Activated CD4-positive, alpha-beta T cell treated with anti-CD3 and anti-CD28 coated beads for 24 hours (primary cell): ENCODE measurements around the gene ADGRG3.

Experiments used
- DNase-seq, 2 donors: peaks; one replicate each; pipeline ENCODE4 v3.0.0-alpha.2; 2020; ENCODE audit warnings: low read depth in 2 of 2

ADGRG3 gene, protein sequence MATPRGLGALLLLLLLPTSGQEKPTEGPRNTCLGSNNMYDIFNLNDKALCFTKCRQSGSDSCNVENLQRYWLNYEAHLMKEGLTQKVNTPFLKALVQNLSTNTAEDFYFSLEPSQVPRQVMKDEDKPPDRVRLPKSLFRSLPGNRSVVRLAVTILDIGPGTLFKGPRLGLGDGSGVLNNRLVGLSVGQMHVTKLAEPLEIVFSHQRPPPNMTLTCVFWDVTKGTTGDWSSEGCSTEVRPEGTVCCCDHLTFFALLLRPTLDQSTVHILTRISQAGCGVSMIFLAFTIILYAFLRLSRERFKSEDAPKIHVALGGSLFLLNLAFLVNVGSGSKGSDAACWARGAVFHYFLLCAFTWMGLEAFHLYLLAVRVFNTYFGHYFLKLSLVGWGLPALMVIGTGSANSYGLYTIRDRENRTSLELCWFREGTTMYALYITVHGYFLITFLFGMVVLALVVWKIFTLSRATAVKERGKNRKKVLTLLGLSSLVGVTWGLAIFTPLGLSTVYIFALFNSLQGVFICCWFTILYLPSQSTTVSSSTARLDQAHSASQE

DNA sequence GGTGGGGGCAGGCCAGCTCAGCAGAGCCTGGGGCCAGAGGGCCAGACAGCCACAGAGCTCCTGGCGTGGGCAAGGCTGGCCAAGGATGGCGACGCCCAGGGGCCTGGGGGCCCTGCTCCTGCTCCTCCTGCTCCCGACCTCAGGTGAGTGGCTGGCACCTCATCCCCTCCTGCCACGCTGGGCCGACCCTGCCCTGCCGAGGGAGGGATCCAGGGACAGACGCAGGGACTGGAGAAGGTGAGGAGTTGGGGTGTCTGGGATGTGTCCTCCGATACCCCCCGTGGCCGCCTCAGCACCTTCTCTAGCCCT, at the start of gene ADGRG3:
Gene ADGRG3, plus strand, starts transcription at position 44 of the 309 bp plus-strand sequence. Its CDS starts 42 bp downstream, at position 86.
- DNase-seq = no peak

DNA sequence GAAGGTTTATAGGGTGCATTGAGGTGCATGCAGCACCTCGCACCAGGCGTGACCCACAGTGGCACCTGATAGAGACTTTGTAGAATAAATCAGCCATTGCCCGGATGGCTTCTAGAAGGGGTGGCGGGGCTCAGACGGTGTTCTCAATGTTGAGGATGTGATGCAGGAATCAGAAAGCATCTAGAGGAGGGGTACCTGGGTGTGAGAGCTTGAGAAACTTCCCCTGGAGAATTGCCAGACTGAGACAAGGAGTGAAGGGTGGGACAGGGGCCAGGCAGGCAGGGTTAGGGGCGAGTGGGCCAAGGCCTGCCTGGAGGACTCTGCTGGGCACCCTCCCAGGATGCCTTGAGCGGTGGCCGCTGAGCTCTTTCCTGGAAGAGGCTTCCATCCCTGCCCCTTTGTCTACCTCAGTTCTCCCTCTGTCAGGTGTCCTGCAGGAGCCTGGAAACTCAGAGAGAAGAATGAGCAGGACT, 48.9 kb upstream of the ADGRG3 start:
- DNase-seq = no peak

DNA sequence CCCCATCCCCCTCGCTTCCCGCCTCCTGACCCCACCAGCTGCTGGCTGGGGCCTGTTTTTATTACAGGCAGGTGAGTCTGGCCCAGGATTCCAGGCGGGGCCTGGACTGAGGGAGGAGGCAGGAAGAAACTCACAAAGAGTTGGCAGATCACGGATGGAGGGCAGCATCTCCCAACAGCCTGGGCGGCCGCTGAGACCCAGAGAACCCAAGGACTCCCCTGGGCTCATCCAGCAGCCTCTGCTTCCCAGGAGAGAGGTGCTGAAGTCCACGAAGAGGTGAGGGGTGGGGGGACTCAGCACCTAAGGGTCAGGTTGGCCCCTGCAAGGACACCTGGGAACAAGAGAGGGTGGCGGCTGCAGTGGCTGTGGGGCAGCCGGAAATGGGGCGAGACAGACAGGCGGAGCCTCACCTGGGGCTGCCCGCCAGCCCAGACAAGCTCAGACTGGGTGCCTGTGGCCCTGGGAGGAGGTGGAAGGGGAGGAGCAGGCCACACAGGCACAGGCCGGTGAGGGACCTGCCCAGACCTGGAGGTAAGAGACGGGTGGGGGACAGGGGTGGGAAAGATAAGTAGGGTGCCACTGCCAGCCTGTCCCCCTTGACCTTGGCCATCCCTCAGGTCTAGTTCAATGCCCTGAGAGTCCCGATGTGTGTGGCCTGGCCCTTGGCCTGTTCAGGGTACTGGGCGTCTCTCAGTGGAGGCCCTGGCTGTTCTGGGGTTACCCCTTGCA, 48.3 kb upstream of the ADGRG3 start:
- no peak for DNase-seq

DNA sequence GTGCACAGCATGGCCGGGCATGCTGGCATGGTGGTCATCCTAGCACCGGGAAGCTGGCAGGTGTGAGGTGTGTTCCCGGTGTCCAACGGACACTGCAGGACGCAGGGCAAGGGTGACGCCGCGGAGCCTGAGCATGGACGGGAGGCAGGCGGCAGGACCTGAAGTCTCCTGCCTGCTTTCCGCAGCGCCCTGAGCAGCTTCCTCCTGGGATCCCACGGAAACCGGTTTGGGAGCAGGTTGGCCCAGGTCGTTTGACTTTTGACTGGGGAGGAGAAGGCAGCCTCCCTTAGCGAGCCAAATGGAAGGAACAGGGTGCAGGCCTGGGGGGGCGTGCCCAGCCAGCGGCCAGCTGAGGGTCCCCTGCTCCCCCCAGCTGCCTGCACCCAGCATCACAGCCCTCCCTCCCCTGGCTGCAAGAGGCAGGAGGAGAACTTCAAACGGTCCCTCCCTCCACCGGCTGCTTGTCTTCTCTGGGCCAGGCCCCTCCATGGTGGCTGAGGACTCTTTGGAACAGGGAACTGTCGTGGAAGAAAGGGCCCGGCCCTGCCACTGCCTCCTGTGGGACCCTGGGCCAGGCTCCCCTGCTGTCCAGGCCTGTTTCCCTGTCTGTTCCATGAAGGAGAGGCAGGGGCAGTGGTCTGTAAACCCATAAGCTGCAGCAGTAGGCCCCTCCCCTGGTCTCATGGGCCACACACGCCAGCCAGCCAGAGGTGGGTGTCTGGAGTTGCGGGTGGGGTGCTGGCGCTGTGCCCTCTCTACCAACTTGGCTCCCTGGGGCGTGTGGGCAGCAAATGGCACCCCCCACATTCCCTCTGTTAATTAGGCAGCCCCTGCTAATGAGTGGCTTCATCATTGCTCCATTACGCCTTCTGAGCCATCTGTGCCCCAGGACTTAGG, 47.5 kb upstream of the ADGRG3 start:
- no peak for DNase-seq

DNA sequence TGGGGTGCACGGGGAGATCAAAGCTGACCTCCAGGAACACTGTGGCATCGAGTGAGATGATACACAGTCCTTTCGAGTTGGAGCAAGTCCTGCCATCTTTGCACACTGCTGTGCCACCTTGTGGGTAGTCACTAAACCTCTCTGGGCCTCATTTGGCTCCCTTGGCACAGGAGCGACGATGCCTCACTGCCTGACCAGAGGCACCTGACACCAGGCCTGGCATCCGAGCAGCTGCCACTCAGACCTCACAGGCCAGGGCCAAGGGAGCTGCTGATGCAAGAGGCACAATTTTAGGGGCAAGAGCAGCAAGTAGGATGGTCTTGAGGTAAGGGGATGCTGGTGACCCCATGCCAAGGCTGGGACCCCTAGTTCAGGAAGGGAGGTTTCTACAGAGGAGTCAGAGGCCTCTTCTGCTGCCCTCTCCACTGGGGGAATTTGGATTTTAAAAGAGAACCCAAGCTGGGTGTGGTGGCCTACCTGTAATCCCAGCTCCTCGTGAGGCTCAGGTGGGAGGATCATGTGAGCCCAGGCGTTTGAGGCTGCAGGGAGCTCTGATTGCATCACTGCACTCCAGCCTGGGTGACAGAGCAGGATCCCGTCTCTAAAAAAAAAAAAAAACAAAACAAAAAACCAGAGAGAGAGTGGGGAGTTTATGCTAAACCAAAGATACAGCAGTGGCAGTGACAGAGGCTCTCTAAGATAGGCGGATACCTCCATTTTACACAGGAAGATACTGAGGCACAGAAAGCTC, 46.4 kb upstream of the ADGRG3 start:
- DNase-seq = no peak

DNA sequence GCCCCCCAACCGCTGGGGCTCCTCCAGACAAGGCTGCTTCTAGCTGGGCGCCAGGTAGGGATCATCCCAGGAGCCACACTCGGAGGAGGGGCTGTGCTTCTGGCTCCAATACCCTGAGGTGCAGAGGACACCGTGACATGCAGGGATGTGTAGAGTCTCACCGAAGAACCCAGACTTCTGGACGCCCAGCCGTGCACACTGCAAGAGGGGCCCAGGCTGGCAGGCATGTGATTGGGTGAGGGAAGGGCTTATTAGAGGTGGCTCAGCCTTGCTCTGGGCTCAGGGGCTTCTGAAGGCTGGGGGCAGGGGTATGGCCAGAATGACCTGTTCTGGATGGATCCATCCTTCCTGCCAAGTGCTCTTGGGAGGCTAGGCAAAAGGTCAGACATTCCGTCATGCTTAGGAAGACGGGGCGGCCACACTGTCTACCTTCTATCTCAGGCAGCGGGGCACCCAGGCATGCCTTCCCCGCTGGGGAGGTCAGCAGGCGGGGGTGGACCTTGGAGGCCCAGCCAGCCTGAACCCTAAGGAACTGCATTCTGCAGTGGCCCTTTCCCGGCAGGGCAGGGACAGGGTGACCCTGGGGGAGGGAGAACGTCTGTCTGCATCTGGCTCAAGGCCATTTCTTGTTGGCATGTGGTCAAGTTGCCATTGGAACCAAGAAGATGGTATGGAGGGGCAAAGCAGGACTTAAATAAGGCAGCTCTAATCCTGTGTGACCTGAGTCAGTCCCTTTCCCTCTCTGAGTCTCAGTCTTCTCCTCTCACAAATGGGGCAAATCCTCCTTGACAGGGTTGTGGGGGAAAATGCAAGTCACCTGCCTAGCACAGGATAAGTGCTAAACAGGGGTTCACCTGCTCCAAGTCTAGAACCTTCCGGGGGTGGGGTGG, 45.5 kb upstream of the ADGRG3 start:
- no peak for DNase-seq

DNA sequence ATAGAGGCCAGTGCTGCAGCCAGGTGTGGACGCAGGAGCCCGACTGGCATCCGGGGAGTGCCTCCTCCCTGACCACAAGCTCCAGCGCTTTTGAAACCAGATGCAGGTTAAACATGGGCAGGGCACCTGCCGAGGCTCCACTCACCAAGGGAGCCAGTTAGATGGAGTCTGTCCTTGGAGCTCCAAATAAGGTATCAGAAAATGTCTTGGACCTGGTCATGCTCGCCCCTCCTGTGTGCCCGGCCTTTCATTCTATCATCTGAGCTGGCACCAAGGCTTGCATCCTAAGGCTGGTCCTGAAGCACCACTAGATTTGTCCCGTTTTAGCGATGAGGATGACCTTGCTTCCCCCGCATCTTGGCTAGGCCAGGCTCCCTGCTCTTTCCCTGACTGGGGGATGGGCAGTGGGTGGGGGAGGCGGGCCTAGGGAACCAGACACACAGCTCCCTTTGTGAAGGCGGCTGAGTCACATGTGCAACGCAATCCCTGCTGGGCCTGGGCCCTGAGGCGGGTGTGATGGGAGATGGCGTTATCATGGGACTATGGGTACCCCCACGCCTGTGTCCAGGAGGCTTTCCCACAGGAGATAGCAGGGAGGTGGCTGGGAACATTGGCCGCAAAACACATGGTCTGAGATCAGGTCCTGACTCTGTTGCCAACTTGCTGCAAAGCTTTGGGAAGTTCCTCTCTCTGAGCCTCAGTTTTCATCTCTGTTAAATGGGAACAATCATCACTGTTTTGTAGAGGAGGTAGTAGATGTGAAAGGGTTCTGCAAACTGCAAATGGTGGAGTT, 44.7 kb upstream of the ADGRG3 start:
- DNase-seq = no peak

DNA sequence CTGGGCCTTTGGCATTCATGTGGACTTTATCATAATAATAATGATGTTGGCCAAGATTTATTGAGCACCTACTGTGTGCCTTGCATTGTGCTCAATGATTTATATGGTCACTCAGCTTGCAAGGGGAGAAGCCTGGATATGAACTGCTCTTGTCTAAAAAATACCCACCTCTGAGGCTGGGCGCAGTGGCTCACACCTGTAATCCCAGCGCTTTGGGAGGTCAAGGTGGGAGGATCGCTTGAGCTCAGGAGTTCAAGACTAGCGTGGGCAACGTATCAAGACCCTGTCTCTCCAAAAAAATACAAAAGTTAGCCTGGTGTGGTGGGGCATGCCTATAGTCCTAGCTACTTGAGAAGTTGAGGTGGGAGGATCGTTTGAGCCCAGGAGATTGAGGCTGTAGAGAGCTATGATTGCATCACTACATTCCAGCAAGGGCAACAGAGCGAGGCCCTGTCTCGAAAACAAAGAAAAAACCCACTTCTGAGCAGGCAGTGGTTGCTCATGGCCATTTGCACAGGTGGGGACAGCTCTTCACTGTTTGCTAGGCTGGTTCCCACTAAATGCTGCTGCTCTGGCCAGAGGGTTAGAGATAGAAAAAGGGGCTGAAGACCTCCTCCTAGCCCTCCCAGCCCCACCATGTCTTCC, 43.9 kb upstream of the ADGRG3 start:
- DNase-seq = no peak

DNA sequence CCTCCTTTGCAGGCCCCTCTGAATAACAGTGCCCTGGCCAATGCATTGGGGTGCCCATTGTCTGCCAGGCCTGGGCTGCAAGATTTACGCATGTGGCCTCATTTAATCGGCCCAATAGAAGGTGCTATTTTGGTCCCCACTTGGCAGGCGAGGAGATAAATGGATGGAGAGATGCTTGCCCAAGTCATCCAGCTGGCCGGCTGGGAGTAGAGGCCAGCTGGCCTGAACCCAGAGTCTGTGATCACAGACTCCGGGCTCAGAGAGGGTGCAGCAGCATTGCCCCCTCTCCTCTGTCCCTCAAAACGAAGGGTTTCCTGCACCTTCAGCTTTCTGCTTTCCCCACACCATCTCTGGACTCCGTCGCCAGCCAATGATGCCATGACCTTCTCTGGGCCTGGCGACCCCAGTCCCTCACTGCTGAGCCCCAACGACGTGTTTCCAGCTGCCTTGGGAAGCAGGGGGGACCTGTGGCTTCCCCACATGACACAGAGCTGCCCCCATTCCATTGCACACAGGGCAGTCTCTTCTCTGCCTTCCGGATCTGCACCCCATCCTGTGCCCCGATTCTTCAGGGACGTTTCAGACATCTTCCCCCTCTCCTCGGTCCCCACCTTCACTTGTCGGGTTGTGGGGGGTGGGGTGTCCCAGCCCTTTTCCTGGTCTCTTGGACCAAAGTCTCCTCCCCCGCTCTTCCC, 43.2 kb upstream of the ADGRG3 start:
- no peak for DNase-seq

DNA sequence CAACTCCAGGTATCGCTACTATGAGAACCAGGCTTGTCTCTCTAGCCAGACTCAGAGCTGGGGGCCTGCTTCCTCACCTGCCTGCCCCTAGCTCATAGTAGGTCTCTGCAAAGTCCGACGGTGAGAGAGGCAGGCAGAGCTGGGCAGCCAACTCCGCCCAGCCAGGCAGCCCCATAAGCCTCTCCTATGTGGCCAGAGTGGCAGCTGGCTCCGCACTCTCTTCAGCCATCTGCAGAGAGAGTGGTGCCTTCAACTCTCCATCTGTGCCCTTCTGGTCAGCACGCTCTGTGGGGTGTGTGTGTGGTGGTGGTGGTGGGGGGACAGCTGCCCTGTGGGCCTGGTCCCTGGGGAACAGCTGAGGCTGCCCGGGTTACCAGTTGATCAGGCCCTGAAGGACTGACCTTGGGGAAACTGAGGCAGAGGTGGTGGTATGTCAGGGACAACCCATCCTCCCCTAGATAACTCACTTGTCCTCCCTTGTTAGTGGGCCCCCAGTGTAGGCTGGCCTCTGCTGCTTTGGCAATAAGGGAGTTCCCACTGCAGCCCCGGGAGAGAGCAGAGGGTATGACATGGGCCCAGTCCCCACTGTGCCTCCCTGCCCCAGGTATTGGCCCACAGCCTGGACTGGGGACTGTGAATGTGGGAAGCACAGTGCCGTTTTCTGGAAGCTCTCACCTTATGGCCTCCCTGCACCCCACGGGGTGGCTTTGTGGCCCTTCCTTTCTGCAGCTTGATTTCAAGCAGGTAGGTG, 41.5 kb upstream of the ADGRG3 start:
- no peak for DNase-seq

DNA sequence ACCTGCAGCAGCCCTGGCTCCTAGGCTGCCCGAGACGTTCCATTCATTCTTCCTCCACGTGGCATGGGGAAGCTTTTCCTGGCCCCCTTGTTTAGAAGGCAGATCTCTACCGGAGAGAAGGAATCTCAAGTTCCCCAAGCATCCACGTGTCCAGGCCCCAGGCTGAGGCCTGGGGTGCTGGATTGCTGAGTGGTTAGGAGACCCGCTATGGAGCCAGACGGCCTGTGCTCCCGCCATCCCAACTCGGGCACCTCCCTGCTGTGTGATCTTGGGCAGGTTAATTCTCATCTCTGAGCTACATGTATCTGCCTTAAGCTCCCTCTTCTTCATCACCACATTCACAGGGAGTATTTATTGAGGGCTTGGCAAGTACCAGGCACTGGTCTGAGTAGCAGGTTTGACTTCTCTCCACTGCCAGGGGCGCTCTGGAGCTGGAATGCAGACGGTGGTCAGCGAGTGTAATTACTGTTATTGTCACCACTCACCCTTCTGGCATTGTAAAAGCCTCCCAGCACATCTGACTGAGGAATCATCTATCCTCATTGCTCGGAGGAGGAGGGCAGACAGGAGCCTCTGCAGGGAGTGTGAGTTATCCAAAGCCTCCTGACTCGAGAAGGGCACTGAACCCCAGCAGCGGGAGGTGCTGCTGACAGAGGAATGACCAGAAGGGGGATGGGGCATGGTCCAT, 40.8 kb upstream of the ADGRG3 start:
- no peak for DNase-seq

DNA sequence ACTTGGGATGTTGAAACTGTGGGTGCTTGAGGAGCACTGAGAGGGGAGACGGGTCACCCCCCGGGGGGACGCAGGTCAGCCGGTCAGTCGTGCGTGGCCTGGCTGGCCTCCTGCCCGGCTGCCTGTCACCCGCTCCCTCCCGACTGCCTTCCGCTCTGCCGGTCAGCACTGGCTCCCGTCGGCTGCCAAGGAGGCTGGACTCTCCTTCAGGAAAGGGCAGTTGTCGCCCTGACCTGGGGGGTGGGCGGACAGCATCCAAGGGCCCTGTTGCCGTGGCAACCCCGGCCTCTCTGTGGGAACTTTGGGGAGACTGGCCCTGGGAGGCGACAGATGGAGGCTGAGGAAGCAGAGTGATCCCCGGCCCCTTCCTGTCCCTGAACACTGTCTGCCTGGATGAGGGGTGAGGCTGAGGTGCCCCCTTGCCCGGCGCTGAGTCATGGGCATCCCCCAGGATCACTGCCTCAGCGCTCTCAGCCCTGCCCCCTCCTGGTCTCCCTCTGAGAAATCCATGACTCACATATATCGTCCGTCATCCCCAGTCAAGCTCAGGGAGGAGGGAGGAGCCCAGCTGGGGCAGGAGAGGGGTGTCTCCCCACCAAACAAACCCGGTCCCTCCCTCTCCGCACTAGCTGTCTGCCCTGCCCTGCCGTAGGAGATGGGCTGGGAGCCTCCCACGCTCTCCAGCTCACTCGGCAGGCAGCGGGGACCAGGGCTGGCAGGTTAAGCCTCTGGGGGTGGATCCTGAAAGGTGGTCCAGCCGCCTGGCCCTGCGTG, 39.9 kb upstream of the ADGRG3 start, which contains the start of gene ADGRG1:
Gene ADGRG1, plus strand, starts transcription at position 623 of the 774 bp plus-strand sequence. CDS start 21,658 bp downstream, outside the sequence.
- peak; percentile 30 to 43 for DNase-seq

DNA sequence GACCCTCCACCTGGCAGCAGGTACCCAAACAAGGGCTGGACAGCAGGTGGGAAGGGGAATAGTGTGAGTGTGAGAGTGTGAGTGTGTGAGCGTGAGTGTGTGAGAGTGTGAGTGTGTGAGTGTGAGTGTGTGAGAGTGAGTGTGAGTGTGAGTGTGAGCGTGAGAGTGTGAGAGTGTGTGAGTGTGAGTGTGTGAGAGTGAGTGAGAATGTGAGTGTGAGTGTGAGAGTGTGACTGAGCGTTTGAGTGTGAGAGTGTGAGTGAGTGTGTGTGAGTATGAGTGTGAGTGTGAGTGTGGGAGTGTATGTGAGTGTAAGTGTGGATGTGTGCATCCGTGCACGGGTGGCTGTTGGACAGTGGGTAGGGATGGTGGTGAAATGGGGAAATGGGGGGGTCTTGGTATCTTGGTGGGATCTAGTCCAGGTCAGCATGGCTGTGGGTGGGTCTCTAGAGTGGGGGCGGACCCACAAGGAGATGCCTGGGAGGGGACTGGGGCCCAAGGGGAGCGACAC, 39.3 kb upstream of the ADGRG3 start:
- DNase-seq = no peak

DNA sequence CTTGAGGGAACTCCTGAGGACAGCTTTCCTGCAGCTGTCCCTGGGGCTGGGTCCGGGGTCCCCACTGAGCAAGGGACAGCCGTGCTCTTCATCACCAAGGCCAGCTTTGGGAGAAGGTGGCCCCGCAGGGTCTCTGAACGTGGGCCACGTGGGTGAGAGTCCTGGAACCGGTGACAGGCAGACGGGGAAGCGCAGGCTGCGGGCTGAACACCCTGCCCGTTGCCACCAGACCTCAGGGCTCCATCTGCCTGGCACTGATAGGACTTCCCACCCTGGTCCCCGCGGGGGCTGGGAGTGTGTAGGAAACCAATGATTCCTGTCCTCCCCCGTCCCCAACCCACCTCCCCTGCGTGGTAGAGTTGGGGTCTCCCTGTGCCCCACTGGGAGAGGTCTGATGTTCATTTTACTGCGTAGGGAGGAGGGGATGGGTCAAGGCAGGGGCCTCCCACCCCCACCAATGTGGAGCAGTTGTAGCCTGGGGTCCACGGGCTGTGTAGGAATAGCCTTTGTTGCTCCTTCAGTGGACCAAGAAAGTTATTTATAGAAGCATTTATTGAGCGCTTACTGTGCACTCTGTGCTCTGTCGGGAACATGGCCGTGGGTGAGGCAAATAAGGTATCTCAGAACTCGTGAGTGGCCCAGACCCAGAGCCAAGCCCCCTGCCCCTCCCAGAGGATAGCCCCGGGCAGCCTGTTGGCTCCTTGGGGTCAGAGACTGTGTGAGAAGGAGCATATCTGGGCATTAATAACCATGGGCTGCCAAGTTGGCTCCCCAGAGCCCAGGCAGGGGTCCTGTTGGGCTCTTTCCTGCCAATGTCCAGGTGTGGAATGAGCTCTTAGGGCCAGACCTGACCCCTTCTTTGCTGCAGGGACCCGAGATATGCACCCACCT, 38.3 kb upstream of the ADGRG3 start:
- DNase-seq = no peak

DNA sequence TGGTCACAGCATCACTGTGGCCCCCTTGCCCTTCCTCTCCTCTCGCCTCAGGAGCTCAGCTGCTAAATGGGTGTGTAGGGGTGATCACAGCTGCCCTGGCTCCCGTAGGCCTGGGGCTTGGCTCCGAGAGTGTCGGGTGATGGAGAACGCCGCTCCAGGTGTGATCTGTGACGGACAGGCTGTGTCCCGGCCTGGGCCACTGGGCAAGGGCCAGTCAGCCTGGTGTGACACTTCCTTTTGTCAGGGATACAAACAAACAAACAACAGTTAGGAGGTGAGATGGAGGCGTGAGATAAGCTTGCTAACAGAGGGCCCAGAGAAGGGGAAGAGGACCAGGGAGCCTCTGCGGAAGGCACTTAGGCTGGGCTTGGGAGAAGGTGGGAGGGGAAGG, 37.7 kb upstream of the ADGRG3 start:
- DNase-seq = no peak
